Measurements from ENCODE around the gene ADRA1B.

GRCh38 chr5:159881967-159882366 lies 34.3 kb upstream of the ADRA1B start:
- TF ChIP-seq POLR2AphosphoS5 (IDR thresholded peaks at IDR 0.05; ENCODE audit: low read depth) (no peak), CTCF (IDR thresholded peaks at IDR 0.05; ENCODE audit: insufficient read depth, low read length) (no peak), REST (IDR thresholded peaks at IDR 0.05; ENCODE audit: insufficient replicate concordance, low read depth) (no peak)

Measured in HL-60 (cell line).